ENCODE data around the gene FZD4.

GRCh38 chr11:86999388-86999787 lies 44.2 kb upstream of the FZD4 start:
- TF ChIP-seq, protein P1, sequence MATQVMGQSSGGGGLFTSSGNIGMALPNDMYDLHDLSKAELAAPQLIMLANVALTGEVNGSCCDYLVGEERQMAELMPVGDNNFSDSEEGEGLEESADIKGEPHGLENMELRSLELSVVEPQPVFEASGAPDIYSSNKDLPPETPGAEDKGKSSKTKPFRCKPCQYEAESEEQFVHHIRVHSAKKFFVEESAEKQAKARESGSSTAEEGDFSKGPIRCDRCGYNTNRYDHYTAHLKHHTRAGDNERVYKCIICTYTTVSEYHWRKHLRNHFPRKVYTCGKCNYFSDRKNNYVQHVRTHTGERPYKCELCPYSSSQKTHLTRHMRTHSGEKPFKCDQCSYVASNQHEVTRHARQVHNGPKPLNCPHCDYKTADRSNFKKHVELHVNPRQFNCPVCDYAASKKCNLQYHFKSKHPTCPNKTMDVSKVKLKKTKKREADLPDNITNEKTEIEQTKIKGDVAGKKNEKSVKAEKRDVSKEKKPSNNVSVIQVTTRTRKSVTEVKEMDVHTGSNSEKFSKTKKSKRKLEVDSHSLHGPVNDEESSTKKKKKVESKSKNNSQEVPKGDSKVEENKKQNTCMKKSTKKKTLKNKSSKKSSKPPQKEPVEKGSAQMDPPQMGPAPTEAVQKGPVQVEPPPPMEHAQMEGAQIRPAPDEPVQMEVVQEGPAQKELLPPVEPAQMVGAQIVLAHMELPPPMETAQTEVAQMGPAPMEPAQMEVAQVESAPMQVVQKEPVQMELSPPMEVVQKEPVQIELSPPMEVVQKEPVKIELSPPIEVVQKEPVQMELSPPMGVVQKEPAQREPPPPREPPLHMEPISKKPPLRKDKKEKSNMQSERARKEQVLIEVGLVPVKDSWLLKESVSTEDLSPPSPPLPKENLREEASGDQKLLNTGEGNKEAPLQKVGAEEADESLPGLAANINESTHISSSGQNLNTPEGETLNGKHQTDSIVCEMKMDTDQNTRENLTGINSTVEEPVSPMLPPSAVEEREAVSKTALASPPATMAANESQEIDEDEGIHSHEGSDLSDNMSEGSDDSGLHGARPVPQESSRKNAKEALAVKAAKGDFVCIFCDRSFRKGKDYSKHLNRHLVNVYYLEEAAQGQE (IDR thresholded peaks at IDR 0.05; ENCODE audit: insufficient read depth in 1 of 2, low read depth in 2 of 2, low read length in 2 of 2): no peak
- no peak for TF ChIP-seq TAF1 (IDR thresholded peaks at IDR 0.05; ENCODE audit: borderline replicate concordance, insufficient read depth, low read length)
